ENCODE results near the gene ELANE.
"Not testable (repeated sequence)": the region's sequence is repeated elsewhere in the genome, so short reads cannot be mapped to it uniquely, and the experiment has no call there.

ELANE gene

DNA sequence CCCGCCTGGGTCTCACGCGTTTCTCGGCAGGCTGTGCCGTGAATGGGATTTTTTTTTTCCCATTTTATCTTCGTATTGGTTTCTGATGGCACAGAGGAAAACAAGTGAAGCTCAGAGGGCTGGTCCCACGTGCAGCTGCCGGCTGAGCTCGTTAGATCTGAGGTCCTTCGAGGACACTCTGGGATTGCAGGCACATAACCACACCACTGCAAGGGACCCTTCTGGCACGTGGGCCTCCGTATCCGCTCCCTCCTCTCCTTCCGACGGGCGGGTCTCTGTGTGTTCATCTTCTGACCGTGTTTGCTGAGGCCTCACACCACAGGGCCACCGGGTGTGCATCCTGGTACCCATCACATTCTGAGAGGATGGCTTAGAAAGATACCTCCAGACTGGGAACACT, 24.0 kb downstream of the ELANE start:
- Histone ChIP-seq H3K36me3 (ENCODE audit: control insufficient read depth in 4 of 4, insufficient read depth in 4 of 4, low read length in 3 of 4) (peaks cover 0 to 56% (median 38%) of the 10 kb centered on the region in 4 experiments), H3K4me3 (ENCODE audit: control insufficient read depth in 1 of 7, extremely low read depth in 1 of 7, insufficient read depth in 4 of 7, low read depth in 2 of 7, low read length in 6 of 7) (no peak overlapping the region), H3K9me3 (ENCODE audit: control extremely low read depth in 1 of 5, control insufficient read depth in 4 of 5, insufficient read depth in 2 of 5, low read depth in 1 of 5, low read length in 4 of 5) (no peaks in the 10 kb centered on the region), H3K4me1 (ENCODE audit: control extremely low read depth in 1 of 4, control insufficient read depth in 4 of 4, insufficient read depth in 4 of 4, low read length in 3 of 4) (peaks cover 0 to 12% (median 4%) of the 10 kb centered on the region in 4 experiments), H3K27ac (ENCODE audit: insufficient read depth in 1 of 2, low read depth in 1 of 2, low read length in 2 of 2, poor library complexity in 1 of 2, severe bottlenecking in 2 of 2) (no peak overlapping the region), H3K27me3 (replicated peaks in 2 of 5; ENCODE audit: control insufficient read depth in 4 of 5, insufficient read depth in 5 of 5, low read length in 4 of 5) (no peaks in the 10 kb centered on the region)
- CTCF ChIA-PET: interaction anchor here (1.2 kb wide), 1 partner anchor 17 kb away, joined by 5 read pairs; the partner anchor contains the start of genes MED16 and RNU6-9
- POLR2A ChIA-PET: no interaction called here
- WGBS (ENCODE audit: insufficient coverage): 93% methylated on average over 15 of the region's 18 CpGs
- DNase-seq: no peak

GRCh38 chr19:876780-877314, 24.7 kb downstream of the ELANE start:
- Histone ChIP-seq H3K4me3 (ENCODE audit: control insufficient read depth in 1 of 7, extremely low read depth in 1 of 7, insufficient read depth in 4 of 7, low read depth in 2 of 7, low read length in 6 of 7) (no peak overlapping the region), H3K27me3 (replicated peaks in 2 of 5; ENCODE audit: control insufficient read depth in 4 of 5, insufficient read depth in 5 of 5, low read length in 4 of 5) (no peaks in the 10 kb centered on the region), H3K4me1 (ENCODE audit: control extremely low read depth in 1 of 4, control insufficient read depth in 4 of 4, insufficient read depth in 4 of 4, low read length in 3 of 4) (peaks cover 0 to 11% (median 3%) of the 10 kb centered on the region in 4 experiments), H3K27ac (ENCODE audit: insufficient read depth in 1 of 2, low read depth in 1 of 2, low read length in 2 of 2, poor library complexity in 1 of 2, severe bottlenecking in 2 of 2) (no peak overlapping the region), H3K9me3 (ENCODE audit: control extremely low read depth in 1 of 5, control insufficient read depth in 4 of 5, insufficient read depth in 2 of 5, low read depth in 1 of 5, low read length in 4 of 5) (no peaks in the 10 kb centered on the region), H3K36me3 (ENCODE audit: control insufficient read depth in 4 of 4, insufficient read depth in 4 of 4, low read length in 3 of 4) (peaks cover 0 to 59% (median 41%) of the 10 kb centered on the region in 4 experiments)
- no peak for DNase-seq
- WGBS (ENCODE audit: insufficient coverage): 93% methylated on average over 24 of the region's 29 CpGs
- POLR2A ChIA-PET: no interaction called here
- CTCF ChIA-PET: no interaction called here

- H3K27ac ChIP-seq (ENCODE audit: insufficient read depth in 1 of 2, low read depth in 1 of 2, low read length in 2 of 2, poor library complexity in 1 of 2, severe bottlenecking in 2 of 2); H3K9me3 ChIP-seq (ENCODE audit: control extremely low read depth in 1 of 5, control insufficient read depth in 4 of 5, insufficient read depth in 2 of 5, low read depth in 1 of 5, low read length in 4 of 5); DNase-seq; POLR2A ChIA-PET; H3K27me3 ChIP-seq (replicated peaks in 2 of 5; ENCODE audit: control insufficient read depth in 4 of 5, insufficient read depth in 5 of 5, low read length in 4 of 5); H3K4me3 ChIP-seq (ENCODE audit: control insufficient read depth in 1 of 7, extremely low read depth in 1 of 7, insufficient read depth in 4 of 7, low read depth in 2 of 7, low read length in 6 of 7); H3K4me1 ChIP-seq (ENCODE audit: control extremely low read depth in 1 of 4, control insufficient read depth in 4 of 4, insufficient read depth in 4 of 4, low read length in 3 of 4): not testable (repeated sequence)
- H3K36me3 ChIP-seq (ENCODE audit: control insufficient read depth in 4 of 4, insufficient read depth in 4 of 4, low read length in 3 of 4): peaks cover 7 to 72% (median 48%) of the 10 kb centered on the region in 4 experiments
- CTCF ChIA-PET: interaction anchor here (1.2 kb wide), 1 partner anchor 42 kb away, joined by 3 read pairs; no protein-coding TSS in a partner anchor
- WGBS (ENCODE audit: insufficient coverage): 99% methylated on average over 10 of the region's 23 CpGs
Measured at GRCh38 chr19:877992-878660, 26.0 kb downstream of the ELANE start.

DNA sequence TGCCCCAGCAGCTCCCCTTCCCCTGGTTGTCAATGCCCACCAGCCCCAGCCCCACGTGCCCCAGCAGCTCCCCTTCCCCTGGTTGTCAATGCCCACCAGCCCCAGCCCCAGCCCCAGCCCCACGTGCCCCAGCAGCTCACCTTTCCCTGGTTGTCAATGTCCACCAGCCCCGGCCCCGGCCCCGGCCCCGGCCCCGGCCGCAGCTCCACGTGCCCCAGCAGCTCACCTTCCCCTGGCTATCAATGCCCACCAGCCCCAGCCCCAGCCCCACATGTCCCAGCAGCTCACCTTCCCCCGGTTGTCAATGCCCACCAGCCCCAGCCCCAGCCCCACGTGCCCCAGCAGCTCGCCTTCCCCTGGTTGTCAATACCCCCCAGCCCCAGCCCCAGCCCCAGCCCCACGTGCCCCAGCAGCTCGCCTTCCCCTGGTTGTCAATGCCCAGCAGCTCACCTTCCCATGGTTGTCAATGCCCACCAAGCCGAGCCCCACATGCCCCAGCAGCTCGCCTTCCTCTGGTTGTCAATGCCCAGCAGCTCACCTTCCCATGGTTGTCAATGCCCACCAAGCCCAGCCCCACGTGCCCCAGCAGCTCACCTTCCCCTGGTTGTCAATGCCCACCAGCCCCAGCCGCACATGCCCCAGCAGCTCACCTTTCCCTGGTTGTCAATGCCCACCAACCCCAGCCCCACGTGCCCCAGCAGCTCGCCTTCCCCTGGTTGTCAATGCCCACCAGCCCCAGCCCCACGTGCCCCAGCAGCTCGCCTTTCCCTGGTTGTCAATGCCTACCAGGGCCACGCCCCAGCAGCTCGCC, 26.9 kb downstream of the ELANE start:
- peaks cover 7 to 74% (median 47%) of the 10 kb centered on the region in 4 experiments for H3K36me3 ChIP-seq (ENCODE audit: control insufficient read depth in 4 of 4, insufficient read depth in 4 of 4, low read length in 3 of 4)

DNA sequence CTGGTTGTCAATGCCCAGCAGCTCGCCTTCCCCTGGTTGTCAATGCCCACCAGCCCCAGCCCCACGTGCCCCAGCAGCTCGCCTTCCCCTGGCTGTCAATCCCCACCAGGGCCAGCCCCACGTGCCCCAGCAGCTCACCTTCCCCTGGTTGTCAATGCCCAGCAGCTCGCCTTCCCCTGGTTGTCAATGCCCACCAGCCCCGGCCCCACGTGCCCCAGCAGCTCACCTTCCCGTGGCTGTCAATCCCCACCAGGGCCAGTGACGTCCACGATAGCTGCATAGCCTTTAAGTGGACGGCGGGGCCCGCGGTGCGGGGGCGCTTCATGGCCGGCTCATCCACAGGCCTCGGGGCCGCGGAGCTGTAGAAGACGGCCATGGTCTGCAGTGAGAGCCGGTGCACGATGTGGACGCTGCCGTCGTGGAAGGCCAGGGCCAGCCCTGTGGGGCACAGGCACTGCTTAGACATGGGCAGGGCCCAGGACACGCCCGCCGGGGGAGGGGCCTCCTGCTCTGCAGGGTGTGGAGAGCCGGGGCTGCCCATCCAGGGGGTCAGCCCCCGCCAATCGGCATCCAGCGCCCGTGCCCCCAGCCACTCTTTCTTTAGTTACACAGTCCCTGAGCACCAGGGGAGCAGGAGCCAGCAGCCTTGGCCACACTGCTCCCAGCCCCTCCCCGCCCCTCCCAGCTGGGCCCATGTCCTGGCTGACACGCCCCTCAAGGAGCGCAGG, 27.8 kb downstream of the ELANE start:
- H3K27me3 ChIP-seq (replicated peaks in 2 of 5; ENCODE audit: control insufficient read depth in 4 of 5, insufficient read depth in 5 of 5, low read length in 4 of 5): no peaks in the 10 kb centered on the region
- CTCF ChIA-PET: interaction anchor here (0.8 kb wide), 1 partner anchor 17 kb away, joined by 3 read pairs; no protein-coding TSS in a partner anchor
- no peak overlapping the region for H3K27ac ChIP-seq (ENCODE audit: insufficient read depth in 1 of 2, low read depth in 1 of 2, low read length in 2 of 2, poor library complexity in 1 of 2, severe bottlenecking in 2 of 2)
- no peak for DNase-seq
- peaks cover 7 to 77% (median 52%) of the 10 kb centered on the region in 4 experiments for H3K36me3 ChIP-seq (ENCODE audit: control insufficient read depth in 4 of 4, insufficient read depth in 4 of 4, low read length in 3 of 4)
- no peak overlapping the region for H3K4me3 ChIP-seq (ENCODE audit: control insufficient read depth in 1 of 7, extremely low read depth in 1 of 7, insufficient read depth in 4 of 7, low read depth in 2 of 7, low read length in 6 of 7)
- H3K4me1 ChIP-seq (ENCODE audit: control extremely low read depth in 1 of 4, control insufficient read depth in 4 of 4, insufficient read depth in 4 of 4, low read length in 3 of 4): no peaks in the 10 kb centered on the region
- H3K9me3 ChIP-seq (ENCODE audit: control extremely low read depth in 1 of 5, control insufficient read depth in 4 of 5, insufficient read depth in 2 of 5, low read depth in 1 of 5, low read length in 4 of 5): no peaks in the 10 kb centered on the region
- 97% methylated on average over 21 of the region's 37 CpGs for WGBS (ENCODE audit: insufficient coverage)
- POLR2A ChIA-PET: interaction anchor here (0.6 kb wide), 1 partner anchor 13 kb away, joined by 7 read pairs; the partner anchor contains the start of genes MED16 and RNU6-9

More for the DNA sequence above, 26.9 kb downstream of the ELANE start:
- CTCF ChIA-PET: interaction anchor here (0.8 to 1.2 kb wide), 3 partner anchors 15 to 41 kb away, joined by 3 read pairs; no protein-coding TSS in a partner anchor
- not testable (repeated sequence) for H3K27me3 ChIP-seq (replicated peaks in 2 of 5; ENCODE audit: control insufficient read depth in 4 of 5, insufficient read depth in 5 of 5, low read length in 4 of 5); H3K4me3 ChIP-seq (ENCODE audit: control insufficient read depth in 1 of 7, extremely low read depth in 1 of 7, insufficient read depth in 4 of 7, low read depth in 2 of 7, low read length in 6 of 7); DNase-seq; H3K9me3 ChIP-seq (ENCODE audit: control extremely low read depth in 1 of 5, control insufficient read depth in 4 of 5, insufficient read depth in 2 of 5, low read depth in 1 of 5, low read length in 4 of 5); H3K4me1 ChIP-seq (ENCODE audit: control extremely low read depth in 1 of 4, control insufficient read depth in 4 of 4, insufficient read depth in 4 of 4, low read length in 3 of 4); H3K27ac ChIP-seq (ENCODE audit: insufficient read depth in 1 of 2, low read depth in 1 of 2, low read length in 2 of 2, poor library complexity in 1 of 2, severe bottlenecking in 2 of 2)
- 97% methylated on average over 14 of the region's 24 CpGs for WGBS (ENCODE audit: insufficient coverage)
- POLR2A ChIA-PET: interaction anchor here (0.6 to 0.7 kb wide), 2 partner anchors 14 to 97 kb away, joined by 4 to 7 read pairs; partner anchors contain the start of genes MED16 and RNU6-9

DNA sequence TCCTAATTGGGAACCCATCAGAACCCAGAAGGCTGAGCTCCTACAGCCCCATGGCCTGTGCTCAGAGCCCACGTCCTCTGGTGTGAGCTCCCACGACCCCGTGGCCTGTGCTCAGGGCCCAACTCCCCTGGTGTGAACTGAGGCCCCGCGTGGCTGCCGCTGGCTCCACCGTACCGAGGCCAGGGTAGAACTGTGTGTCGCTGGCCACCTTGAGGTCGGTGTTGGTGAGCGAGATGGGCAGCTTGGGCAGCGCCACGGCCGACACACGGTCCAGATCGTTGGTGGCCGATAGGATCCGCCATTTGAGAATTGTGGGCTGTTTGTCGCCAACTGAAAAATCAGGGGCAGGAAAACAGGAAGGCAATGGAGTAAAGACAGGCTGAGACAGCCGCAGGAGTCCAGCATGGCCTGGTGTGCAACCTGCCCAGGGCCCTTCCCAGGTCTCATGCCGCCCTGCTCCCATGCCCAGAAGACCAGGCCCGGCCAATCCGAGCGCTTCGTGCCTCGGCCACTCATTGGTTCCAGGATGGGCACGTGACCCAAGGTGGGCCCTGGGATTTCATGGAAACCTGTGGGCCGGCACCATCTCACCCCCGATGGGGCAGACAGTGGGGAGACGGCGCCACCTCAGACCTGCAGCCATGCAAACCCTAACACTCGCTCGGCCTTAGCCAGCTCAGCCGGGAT, 29.4 kb downstream of the ELANE start:
- Histone ChIP-seq H3K4me1 (ENCODE audit: control extremely low read depth in 1 of 4, control insufficient read depth in 4 of 4, insufficient read depth in 4 of 4, low read length in 3 of 4) (no peaks in the 10 kb centered on the region), H3K27ac (ENCODE audit: insufficient read depth in 1 of 2, low read depth in 1 of 2, low read length in 2 of 2, poor library complexity in 1 of 2, severe bottlenecking in 2 of 2) (no peak overlapping the region), H3K27me3 (replicated peaks in 2 of 5; ENCODE audit: control insufficient read depth in 4 of 5, insufficient read depth in 5 of 5, low read length in 4 of 5) (no peaks in the 10 kb centered on the region), H3K36me3 (ENCODE audit: control insufficient read depth in 4 of 4, insufficient read depth in 4 of 4, low read length in 3 of 4) (peaks cover 11 to 78% (median 52%) of the 10 kb centered on the region in 4 experiments), H3K9me3 (ENCODE audit: control extremely low read depth in 1 of 5, control insufficient read depth in 4 of 5, insufficient read depth in 2 of 5, low read depth in 1 of 5, low read length in 4 of 5) (no peaks in the 10 kb centered on the region), H3K4me3 (ENCODE audit: control insufficient read depth in 1 of 7, extremely low read depth in 1 of 7, insufficient read depth in 4 of 7, low read depth in 2 of 7, low read length in 6 of 7) (no peak overlapping the region)
- POLR2A ChIA-PET: interaction anchor here (0.6 kb wide), 1 partner anchor 31 kb away, joined by 3 read pairs; the partner anchor contains the start of gene R3HDM4
- CTCF ChIA-PET: interaction anchor here (1.3 kb wide), 1 partner anchor 18 kb away, joined by 3 read pairs; no protein-coding TSS in a partner anchor
- no peak for DNase-seq
- 97% methylated on average over 29 of the region's 34 CpGs for WGBS (ENCODE audit: insufficient coverage)

Measured in common myeloid progenitor, CD34-positive (primary cell).